ENCODE measurements around the gene PTPRE.
A peak's percentile ranks its signal among the peaks of the same experiment; 100 is the strongest.
"Not testable (repeated sequence)": the region's sequence is repeated elsewhere in the genome, so short reads cannot be mapped to it uniquely, and the experiment has no call there.

Gene PTPRE

GRCh38 chr10:127986531-127987466 lies 79.9 kb downstream of the PTPRE start:
- DNase-seq: no peak
- no peak for TF ChIP-seq GATA1 (IDR thresholded peaks at IDR 0.05; ENCODE audit: low read depth, low read length)
- TF ChIP-seq POLR2A (IDR thresholded peaks at IDR 0.05; ENCODE audit: low read length): no peak

DNA sequence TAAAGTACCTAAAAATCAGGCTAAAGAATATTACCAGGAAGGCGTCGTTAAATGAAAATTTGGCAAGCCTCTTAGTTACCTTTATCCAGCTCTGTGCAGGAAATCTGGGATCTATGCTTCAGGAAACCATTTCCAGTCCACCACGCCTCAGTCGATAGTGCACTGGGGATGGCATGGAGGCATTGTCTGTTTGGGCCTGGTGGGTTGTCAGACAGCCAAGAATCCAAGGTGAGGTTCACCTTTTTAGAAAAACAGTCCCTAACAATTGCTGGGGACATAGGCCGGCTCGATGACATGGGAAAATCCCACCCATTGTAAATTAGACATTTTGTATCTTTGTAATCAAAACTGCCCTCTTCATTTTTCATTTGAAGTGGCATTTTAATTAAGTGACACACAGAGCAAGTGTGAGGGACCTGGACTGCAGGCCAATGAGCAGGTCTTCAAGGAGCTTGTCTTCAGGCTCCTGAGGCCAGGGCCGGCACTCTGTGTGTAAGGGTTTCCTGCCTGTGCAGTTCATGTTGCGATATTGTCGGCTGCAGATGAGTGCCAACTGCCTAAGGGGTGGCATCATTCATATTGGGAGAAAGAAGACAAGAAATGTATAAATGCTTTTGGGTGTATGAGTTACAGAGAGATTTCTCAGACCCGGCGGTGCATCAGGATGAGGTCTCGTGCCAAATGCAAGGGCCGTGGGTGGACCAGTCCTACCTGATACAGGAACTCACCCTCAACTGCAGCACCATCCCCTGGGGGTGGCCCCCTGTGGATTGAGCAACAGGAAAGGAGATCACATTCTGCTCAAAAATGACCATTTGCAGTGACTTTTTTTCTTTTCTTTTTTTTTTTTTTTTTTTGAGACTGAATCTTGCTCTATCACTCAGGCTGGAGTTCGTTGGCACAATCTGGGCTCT lies 80.8 kb downstream of the PTPRE start:
- no peak for TF ChIP-seq POLR2A (IDR thresholded peaks at IDR 0.05; ENCODE audit: low read length)
- TF ChIP-seq GATA1 (IDR thresholded peaks at IDR 0.05; ENCODE audit: low read depth, low read length): no peak
- DNase-seq: no peak

DNA sequence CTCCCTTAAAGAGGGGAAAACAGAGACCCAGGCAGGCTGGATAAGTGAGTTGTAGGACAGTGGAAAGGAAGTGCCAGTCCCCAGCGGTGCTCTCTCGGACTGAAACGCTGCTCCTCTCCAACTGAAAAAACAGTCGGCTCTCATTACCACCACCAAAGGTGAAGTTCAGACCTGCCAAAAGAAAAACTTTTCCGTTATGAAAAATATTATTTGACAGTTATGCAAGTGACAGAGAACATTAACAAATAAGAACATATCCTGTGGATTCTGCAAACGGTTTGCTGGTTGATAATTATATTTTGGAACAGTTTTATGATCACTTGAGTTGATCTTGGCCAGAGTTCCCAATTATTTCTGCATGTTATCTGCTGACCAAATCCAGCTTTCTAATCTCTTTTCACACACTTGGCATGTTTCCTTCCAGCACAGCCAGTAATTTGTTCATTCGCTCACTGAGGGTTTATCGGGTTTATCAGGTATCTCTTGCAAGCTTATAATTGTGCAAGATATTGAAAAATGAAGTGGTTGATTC lies 82.6 kb downstream of the PTPRE start:
- peak in 1 of 2 experiments; percentile 50 for DNase-seq
- TF ChIP-seq GATA1 (IDR thresholded peaks at IDR 0.05; ENCODE audit: low read depth, low read length): no peak
- no peak for TF ChIP-seq POLR2A (IDR thresholded peaks at IDR 0.05; ENCODE audit: low read length)

DNA sequence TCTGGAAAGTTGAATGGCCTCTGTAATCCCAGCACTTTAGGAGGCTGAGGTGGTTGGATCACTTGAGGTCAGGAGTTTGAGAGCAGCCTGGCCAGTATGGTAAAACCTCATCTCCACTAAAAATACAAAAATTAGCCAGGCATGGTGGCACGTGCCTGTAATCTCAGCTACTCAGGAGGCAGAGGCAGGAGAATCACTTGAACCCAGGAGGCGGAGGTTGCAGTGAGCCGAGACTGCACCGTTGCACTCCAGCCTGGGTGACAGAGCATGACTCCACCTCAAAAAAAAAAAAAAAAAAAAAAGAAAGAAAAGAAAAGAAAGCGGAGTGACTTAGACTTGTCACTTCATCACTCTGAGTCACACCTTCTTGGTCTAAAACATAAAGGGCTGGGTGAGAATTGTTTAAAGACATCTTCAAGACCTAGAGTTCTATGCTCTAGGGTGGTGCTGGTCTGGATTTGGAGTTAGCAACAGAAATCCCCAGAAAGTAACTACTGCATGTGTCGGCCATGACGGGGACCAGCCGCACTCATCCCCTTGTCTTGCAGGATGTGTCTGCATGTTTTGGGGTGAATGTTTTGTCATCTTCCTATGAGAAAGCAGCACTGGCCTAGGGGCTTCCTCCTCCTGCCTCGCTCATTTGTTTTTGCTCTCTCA lies 83.4 kb downstream of the PTPRE start:
- not testable (repeated sequence) for DNase-seq

DNA sequence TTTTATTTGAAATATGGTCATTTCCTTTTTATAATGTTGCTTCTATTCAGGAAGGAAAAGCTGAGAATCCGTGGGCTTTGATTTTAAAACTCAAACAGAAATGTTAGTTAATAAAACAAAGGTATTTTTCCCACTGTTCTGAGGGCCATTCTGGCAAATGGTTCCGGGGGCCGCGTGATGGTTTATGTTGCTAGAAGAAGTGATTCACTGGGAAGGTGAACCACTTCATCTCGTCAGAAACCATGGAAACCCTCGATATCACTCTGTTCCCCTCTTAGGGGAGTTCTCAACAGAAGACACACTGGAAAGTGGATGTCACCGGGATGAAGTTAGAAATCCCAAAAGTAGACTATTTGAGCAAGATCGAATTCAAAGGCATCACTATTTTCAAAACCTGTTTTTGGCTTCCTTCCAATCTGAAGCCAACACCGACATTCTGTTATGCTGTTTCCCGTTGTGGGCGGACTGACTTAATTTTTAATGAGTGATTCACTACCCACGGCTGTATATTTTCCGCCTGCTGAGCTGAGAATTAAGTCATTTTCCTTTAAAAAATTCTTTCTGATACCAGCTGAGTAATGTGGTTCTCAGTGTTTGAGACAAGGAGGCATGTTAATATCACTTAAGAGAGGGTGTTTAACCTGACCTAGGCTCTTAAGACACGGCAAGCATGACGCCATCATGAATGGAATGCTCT lies 84.1 kb downstream of the PTPRE start:
- TF ChIP-seq POLR2A (IDR thresholded peaks at IDR 0.05; ENCODE audit: low read length): no peak
- no peak for TF ChIP-seq GATA1 (IDR thresholded peaks at IDR 0.05; ENCODE audit: low read depth, low read length)
- no peak for DNase-seq

GRCh38 chr10:127991543-127992255 lies 84.8 kb downstream of the PTPRE start:
- no peak for DNase-seq
- TF ChIP-seq POLR2A (IDR thresholded peaks at IDR 0.05; ENCODE audit: low read length): no peak
- TF ChIP-seq GATA1 (IDR thresholded peaks at IDR 0.05; ENCODE audit: low read depth, low read length): no peak

DNA sequence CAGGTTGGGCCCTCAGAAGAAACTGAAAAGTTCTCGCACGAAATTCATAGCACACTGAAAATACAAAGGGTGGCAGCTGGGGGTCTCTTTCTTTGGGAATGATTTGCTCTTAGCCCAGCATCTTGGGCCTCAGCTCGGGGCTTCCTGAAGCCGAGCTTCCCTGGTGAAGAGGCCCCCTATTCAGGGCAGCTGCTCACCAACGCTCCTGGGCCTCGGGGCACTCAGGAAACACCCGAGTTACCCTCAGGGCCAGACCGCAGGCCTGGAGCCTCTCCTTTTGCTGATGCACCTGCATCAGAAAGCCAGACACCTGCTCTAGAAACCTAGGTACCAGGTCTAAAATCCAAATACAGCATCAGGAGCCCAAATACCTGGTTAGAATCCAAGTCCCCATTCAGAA lies 85.5 kb downstream of the PTPRE start:
- TF ChIP-seq GATA1 (IDR thresholded peaks at IDR 0.05; ENCODE audit: low read depth, low read length): no peak

DNA sequence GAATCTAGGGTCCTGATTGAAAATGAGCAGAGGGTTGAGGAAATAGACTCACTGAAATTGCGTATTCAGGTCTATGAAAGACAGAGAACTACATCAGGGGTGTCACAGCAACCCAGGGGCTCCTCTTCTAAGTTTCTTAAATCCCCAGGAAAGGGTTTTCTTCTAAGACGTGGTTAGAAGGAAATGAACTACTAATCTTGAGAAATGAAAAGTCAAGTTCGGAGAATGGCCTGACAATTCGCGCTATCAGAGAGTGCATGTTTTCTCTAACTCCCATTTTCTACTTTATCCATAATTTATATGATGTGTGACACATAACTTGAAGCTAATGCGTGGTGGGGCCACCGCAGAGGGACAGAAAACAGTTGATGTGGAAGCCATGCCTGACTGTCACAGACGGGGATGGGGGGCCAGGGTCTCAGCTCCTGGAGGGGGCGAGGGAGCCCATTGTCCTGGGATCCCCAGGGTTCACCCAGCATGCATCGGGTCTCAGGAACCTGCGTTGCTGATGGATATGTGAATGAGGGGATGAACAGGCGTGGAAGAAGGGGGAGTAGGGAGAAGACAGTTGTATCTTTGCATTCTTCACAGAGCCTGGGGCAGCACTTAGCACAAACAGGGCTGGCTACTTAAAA lies 86.3 kb downstream of the PTPRE start:
- TF ChIP-seq GATA1 (IDR thresholded peaks at IDR 0.05; ENCODE audit: low read depth, low read length): no peak
- TF ChIP-seq POLR2A (IDR thresholded peaks at IDR 0.05; ENCODE audit: low read length): no peak
- no peak for DNase-seq

More for the DNA sequence above, 85.5 kb downstream of the PTPRE start:
- DNase-seq: no peak

DNA sequence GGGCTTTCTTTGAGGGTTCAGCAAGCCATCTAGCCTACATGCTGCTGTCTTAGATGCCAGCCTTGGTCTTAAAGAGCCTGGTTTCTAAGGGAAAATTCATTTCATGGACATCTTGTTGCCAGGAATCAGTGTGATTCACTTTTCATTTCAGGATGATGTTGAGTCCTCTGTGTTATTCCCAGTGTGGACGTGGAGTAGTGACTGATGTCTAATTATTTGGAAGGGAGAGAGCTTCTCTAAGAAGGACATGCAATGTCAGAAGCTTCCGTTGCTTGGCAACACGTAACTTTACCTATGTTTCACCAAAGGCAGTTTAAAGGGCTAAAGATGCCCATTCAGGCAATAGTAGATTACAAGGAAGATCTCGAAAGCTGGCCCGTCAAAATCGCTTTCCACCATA lies 89.0 kb downstream of the PTPRE start:
- TF ChIP-seq GATA1 (IDR thresholded peaks at IDR 0.05; ENCODE audit: low read depth, low read length) (no peak), POLR2A (IDR thresholded peaks at IDR 0.05; ENCODE audit: low read length) (no peak)
- DNase-seq: no peak

- no peak for DNase-seq
- TF ChIP-seq POLR2A (IDR thresholded peaks at IDR 0.05; ENCODE audit: low read length) (no peak), GATA1 (IDR thresholded peaks at IDR 0.05; ENCODE audit: low read depth, low read length) (no peak)
Measured at GRCh38 chr10:127996586-127996985, 89.7 kb downstream of the PTPRE start.

- DNase-seq: no peak
- TF ChIP-seq GATA1 (IDR thresholded peaks at IDR 0.05; ENCODE audit: low read depth, low read length): no peak
- no peak for TF ChIP-seq POLR2A (IDR thresholded peaks at IDR 0.05; ENCODE audit: low read length)
Measured at GRCh38 chr10:127997271-127997670, 90.4 kb downstream of the PTPRE start.

GRCh38 chr10:127997937-127998336 lies 91.0 kb downstream of the PTPRE start:
- no peak for DNase-seq
- TF ChIP-seq GATA1 (IDR thresholded peaks at IDR 0.05; ENCODE audit: low read depth, low read length) (no peak), POLR2A (IDR thresholded peaks at IDR 0.05; ENCODE audit: low read length) (no peak)

All from erythroblast (primary cell).